ENCODE data around the gene ITSN2. TPM values are rescaled to one million over a fixed set of nuclear protein-coding genes. Genes with fewer than 3 reads are reported as not detected.

Gene ITSN2
- total RNA-seq, 1 donor from 2014 or later = 19.6 TPM

- peaks cover 16% of the 10 kb centered on the region for H3K9me3 Mint-ChIP-seq
- H3K27me3 Mint-ChIP-seq (ENCODE audit: low read depth) = no peaks in the 10 kb centered on the region
- H3K27ac Mint-ChIP-seq = no peak overlapping the region
- TF ChIP-seq, protein P1, sequence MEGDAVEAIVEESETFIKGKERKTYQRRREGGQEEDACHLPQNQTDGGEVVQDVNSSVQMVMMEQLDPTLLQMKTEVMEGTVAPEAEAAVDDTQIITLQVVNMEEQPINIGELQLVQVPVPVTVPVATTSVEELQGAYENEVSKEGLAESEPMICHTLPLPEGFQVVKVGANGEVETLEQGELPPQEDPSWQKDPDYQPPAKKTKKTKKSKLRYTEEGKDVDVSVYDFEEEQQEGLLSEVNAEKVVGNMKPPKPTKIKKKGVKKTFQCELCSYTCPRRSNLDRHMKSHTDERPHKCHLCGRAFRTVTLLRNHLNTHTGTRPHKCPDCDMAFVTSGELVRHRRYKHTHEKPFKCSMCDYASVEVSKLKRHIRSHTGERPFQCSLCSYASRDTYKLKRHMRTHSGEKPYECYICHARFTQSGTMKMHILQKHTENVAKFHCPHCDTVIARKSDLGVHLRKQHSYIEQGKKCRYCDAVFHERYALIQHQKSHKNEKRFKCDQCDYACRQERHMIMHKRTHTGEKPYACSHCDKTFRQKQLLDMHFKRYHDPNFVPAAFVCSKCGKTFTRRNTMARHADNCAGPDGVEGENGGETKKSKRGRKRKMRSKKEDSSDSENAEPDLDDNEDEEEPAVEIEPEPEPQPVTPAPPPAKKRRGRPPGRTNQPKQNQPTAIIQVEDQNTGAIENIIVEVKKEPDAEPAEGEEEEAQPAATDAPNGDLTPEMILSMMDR (IDR thresholded peaks at IDR 0.05; ENCODE audit: unreplicated experiment) = peak; percentile 23
- H3K36me3 Mint-ChIP-seq = peaks cover 31% of the 10 kb centered on the region
- no peaks in the 10 kb centered on the region for H3K4me1 Mint-ChIP-seq
- no peak for DNase-seq (ENCODE audit: low spot score in 2 of 2, unreplicated experiment in 2 of 2)
- H3K4me3 Mint-ChIP-seq = no peak overlapping the region
These were observed 195.8 kb downstream of the ITSN2 start for GRCh38 chr2:24164416-24164973.

DNA sequence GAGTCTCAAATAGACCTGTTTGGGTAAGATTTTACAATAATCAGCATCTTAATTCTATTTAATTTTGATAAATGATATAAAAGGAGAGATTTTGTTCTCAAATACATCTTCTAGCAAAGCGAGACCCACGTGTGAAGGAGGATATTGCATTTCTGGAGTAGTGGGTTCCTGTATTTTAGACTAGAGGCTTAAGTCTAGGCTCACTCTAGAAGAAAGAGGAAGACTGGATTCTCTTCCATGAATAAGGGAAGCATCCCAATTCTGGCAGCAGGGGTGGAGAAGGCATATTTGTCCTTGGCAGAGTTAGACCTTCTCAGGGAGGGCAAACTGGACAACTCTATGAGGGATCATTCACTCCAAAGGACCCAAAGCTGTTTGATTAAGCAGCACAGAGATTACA, 196.7 kb downstream of the ITSN2 start:
- no peaks in the 10 kb centered on the region for H3K4me1 Mint-ChIP-seq
- H3K36me3 Mint-ChIP-seq = peaks cover 37% of the 10 kb centered on the region
- H3K27me3 Mint-ChIP-seq (ENCODE audit: low read depth) = no peaks in the 10 kb centered on the region
- no peak overlapping the region for H3K4me3 Mint-ChIP-seq
- TF ChIP-seq, protein P1 (IDR thresholded peaks at IDR 0.05; ENCODE audit: unreplicated experiment) = no peak
- H3K9me3 Mint-ChIP-seq = peaks cover 22% of the 10 kb centered on the region
- DNase-seq (ENCODE audit: low spot score in 2 of 2, unreplicated experiment in 2 of 2) = no peak
- H3K27ac Mint-ChIP-seq = no peak overlapping the region

GRCh38 chr2:24163186-24163585, 197.2 kb downstream of the ITSN2 start:
- DNase-seq (ENCODE audit: low spot score in 2 of 2, unreplicated experiment in 2 of 2) = no peak
- Mint-ChIP-seq H3K4me3 (no peak overlapping the region), H3K4me1 (no peaks in the 10 kb centered on the region), H3K27me3 (ENCODE audit: low read depth) (no peaks in the 10 kb centered on the region), H3K36me3 (peaks cover 41% of the 10 kb centered on the region), H3K9me3 (peaks cover 22% of the 10 kb centered on the region), H3K27ac (no peak overlapping the region)
- TF ChIP-seq, protein P1 (IDR thresholded peaks at IDR 0.05; ENCODE audit: unreplicated experiment) = no peak

DNA sequence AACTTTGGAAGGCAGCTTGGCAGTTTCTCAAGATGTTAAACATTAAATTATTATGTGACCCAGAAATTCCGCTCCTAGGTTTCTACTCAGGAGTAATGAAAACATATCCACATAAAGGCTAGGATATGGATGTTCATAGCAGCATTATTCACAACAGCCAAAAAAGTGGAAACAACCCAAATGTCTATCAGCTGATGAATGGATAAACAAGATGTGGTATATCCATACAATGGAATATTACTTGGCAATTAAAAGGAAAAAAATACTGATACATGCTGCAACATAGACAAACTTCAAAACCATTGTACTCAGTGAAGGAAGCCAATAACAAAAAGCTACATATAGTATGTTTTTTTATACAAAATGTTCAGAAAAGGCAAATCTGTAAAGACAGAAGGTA, 197.8 kb downstream of the ITSN2 start:
- TF ChIP-seq, protein P1 (IDR thresholded peaks at IDR 0.05; ENCODE audit: unreplicated experiment) = no peak
- Mint-ChIP-seq H3K27ac (no peak overlapping the region), H3K27me3 (ENCODE audit: low read depth) (no peaks in the 10 kb centered on the region), H3K9me3 (peaks cover 22% of the 10 kb centered on the region), H3K36me3 (peaks cover 44% of the 10 kb centered on the region), H3K4me3 (no peak overlapping the region), H3K4me1 (no peaks in the 10 kb centered on the region)
- DNase-seq (ENCODE audit: low spot score in 2 of 2, unreplicated experiment in 2 of 2) = no peak

GRCh38 chr2:24160761-24161160, 199.6 kb downstream of the ITSN2 start:
- Mint-ChIP-seq H3K4me1 (no peaks in the 10 kb centered on the region), H3K27ac (no peak overlapping the region), H3K4me3 (no peak overlapping the region), H3K27me3 (ENCODE audit: low read depth) (no peaks in the 10 kb centered on the region), H3K9me3 (peaks cover 22% of the 10 kb centered on the region), H3K36me3 (peaks cover 51% of the 10 kb centered on the region)
- no peak for DNase-seq (ENCODE audit: low spot score in 2 of 2, unreplicated experiment in 2 of 2)
- TF ChIP-seq, protein P1 (IDR thresholded peaks at IDR 0.05; ENCODE audit: unreplicated experiment) = no peak

DNA sequence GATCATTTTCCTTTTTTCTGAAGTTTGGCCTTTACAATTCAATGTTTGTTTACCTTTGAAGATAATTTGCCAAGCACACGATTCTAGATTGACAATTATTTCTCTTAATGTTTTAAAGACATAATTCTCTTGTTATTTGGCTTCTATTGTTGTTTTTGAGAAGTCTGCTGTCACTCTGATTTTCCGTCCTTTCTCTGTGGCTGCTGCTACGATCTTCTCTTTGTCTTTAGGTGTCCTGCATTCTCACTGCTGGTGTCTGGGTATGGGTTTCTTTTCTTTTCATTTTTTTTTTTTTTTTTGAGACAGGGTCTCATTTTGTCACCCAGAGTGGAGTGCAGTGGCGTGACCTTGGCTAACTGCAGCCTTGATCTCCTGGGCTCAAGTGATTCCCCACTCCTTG, 200.6 kb downstream of the ITSN2 start:
- Mint-ChIP-seq H3K36me3 (peaks cover 52% of the 10 kb centered on the region), H3K27me3 (ENCODE audit: low read depth) (no peaks in the 10 kb centered on the region), H3K4me1 (no peaks in the 10 kb centered on the region), H3K9me3 (peaks cover 22% of the 10 kb centered on the region), H3K4me3 (no peak overlapping the region), H3K27ac (no peak overlapping the region)
- TF ChIP-seq, protein P1 (IDR thresholded peaks at IDR 0.05; ENCODE audit: unreplicated experiment) = no peak
- DNase-seq (ENCODE audit: low spot score in 2 of 2, unreplicated experiment in 2 of 2) = no peak
